ENCODE results near the gene BTBD9.
"Not testable (repeated sequence)": the region's sequence is repeated elsewhere in the genome, so short reads cannot be mapped to it uniquely, and the experiment has no call there.

The BTBD9 gene

DNA sequence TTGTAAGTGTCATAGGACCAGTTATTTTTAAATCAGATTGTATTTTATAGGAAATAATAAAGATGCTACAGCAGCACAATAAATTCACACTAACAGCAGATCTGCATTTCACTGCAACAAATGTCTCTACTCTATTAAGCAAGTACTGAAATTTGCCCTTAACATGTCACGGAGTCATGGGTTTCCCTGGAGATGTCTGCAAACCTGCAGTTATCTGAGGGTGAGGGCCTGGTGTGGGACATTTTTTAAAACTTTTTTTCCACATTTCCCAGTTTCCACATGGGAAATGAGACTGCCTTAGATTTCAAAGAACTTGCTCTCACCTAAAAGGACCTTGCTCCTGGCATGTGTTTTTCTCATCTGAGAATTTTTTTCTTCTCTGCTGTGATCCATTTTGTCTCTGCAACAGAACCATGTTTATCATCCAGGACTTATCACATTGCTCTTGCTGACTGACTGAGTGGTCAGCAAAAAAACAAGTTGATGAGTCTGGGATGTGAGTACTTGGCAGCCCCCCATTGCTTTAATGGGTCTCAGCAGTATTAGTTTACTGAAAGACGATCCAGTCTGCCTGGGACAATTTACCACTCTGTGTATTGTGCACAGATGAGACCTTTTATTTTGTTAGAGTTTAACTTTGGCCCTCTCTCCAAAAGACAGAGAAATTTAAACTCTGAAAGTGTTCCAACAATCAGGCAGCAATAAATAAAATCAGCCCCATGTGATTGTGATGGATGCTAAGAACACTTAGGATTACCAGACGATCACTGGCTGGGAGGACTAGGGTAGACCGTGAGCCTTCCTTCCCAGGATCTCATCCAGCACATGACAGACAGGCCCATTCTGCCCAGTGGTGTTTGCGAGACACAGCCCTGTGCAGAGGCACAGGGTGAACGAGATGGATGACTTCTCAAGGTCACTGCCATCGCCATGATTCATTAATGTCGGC is 268.8 kb downstream of the BTBD9 start:
- no peak for FAIRE-seq

DNA sequence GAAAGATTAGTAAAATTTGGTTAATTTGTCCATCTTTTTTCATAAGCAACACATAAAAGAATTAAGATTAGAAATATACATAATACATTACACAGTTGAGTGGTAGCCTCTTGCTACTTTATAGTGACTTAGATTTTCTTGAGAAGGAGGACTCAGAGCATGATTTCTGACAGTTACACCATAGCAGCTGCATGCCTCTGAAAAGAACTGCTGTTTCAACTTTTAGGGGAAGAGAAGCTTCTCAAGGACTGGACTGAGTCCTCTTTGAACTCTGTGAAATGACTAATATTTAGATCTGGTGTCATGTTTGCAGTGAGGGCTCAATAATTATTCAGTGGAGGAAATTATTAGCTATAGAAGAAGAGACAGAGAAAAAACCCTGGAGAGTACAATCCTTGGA is 272.5 kb downstream of the BTBD9 start:
- FAIRE-seq: no peak

DNA sequence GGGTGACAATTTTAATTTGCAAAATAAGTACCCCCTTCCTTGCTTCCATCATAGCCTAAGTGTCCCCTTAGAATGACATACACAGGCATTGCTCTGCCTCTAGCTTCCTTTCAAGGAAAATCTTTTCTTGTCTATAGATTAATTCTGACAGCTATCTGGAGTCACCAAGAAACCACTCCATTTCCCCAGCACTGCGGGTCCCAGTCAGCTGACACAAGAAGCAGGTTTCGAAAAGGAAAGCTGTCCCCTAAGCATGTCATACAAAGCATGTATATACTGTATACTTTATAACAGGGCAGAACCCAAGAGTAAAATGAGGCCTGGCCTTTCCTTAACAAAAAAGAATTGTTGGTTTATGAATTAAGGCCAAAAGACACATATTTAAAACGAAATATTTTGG is 273.5 kb downstream of the BTBD9 start:
- FAIRE-seq: no peak

- no peak for FAIRE-seq
These were observed 275.0 kb downstream of the BTBD9 start for GRCh38 chr6:38364775-38365174.

GRCh38 chr6:38364127-38364526 is 275.6 kb downstream of the BTBD9 start:
- FAIRE-seq: no peak

DNA sequence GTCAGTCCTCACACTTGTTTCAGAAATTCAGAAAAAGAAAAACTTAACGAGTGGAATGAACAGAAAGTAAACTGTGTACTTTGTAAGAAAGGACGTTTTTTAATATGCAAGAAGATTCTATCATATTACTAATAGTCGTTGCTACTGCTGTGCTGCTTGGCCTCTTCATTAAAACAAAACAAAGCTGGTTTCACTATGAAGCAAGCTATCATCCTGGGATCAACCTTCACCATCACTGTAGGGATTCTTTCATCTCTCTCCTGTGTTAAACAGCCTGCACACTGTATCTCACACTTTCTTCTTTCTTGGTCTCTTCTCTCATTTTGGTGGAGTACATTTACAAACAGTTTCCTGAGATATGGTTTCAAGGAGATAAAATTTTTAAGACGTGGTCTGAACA is 284.2 kb downstream of the BTBD9 start:
- no peak for FAIRE-seq

- FAIRE-seq: no peak
These were observed 284.8 kb downstream of the BTBD9 start for GRCh38 chr6:38354905-38355304.

GRCh38 chr6:38354037-38354381 is 285.7 kb downstream of the BTBD9 start:
- FAIRE-seq: no peak

- FAIRE-seq: no peak
These were observed 286.3 kb downstream of the BTBD9 start for GRCh38 chr6:38353310-38354036.

DNA sequence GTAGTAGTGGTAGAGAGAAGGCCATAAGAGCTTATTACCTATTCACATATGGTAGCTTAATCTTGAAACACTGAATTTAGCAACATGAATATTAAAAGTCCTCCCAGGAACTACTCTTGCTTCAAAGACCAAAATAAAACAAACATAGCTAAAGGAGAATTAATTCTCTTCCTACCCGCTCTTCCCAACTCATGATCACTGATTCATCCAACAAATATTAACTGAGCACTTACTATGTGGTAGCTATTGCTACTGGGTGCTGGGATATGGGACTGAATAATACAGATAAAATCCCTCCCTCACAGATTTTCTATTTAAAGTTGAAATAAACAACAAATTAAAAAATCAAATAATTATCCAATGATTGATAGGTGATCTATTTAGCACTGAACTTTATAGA is 287.1 kb downstream of the BTBD9 start:
- no peak for FAIRE-seq

- no peak for FAIRE-seq
These were observed 288.8 kb downstream of the BTBD9 start for GRCh38 chr6:38350942-38351341.

DNA sequence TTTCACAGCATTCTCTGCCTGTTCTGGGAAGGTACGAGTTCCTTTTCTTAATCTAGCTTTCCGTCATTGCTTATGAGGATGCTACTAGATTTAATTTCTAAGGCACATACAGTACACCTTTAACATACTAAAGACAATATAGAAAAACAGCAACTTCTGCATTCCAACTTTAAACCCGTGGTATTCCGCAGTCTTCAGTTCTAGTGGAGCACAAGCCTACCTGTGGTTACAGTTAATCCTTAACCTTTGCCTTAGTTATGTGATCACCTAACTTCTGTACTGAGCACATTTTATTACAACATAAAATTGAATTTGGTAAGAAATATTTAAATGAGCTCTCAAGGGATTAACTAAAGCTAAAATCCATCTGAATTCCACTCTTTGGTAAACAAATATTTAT is 289.5 kb downstream of the BTBD9 start:
- no peak for FAIRE-seq

DNA sequence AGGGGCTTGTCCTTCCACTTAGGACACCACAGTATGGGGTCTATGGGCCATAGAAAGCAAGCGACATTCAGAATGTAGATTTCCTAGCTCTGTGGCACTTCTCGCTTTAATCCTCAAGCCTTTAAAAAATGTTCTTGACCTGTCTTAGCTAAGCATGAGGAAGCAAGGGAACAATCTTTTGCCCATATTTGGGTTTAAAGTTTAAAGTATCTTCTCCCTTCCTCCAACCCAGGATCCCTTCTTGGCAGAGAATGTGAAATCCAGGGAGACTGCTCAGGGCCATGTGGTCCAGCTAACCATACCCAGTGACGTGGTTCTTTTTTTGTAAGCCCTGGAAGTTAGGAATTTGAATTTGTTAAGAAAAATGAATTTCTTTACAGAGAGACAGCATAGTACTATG is 289.9 kb downstream of the BTBD9 start:
- no peak for FAIRE-seq

GRCh38 chr6:38349221-38349620 is 290.5 kb downstream of the BTBD9 start:
- no peak for FAIRE-seq

GRCh38 chr6:38348371-38348770 is 291.4 kb downstream of the BTBD9 start:
- no peak for FAIRE-seq

DNA sequence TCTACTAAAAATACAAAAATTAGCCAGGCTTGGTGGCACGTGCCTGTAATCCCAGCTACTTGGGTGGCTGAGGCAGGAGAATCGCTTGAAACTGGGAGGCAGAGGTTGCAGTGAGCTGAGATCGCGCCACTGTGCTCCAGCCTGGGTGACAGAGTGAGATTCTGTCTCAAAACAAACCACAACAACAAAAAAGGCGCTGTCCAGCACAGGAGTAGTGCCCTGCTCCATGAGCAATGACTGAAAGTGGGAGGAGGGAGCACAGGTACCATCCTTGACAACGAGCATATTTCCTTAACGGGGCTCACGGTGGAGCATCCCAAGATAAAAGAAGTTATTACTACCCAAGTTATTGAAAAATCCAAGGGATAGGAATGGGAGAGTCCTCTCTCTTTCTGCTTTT is 291.9 kb downstream of the BTBD9 start:
- not testable (repeated sequence) for FAIRE-seq

- no peak for FAIRE-seq
These were observed 293.2 kb downstream of the BTBD9 start for GRCh38 chr6:38346291-38347079.

DNA sequence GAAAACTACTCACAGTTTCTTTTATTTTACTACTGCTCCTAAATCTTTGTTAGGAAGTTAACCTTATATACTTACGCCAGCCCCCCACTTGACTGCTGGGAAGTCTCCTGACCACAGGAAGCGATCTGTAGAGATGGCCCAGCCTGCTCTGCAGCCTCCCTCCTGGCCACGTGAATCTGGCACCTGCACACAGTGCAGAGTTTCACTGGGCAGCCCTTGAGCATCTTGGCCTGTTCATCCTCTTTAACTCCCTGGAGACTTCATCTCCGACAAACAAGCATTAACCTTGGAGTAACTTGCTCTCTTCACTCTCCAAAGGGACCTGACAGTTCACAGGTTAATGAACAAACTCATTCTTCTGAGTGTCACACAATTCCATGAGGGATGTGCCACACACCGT is 294.1 kb downstream of the BTBD9 start:
- FAIRE-seq: no peak

GRCh38 chr6:38341496-38341895 is 298.2 kb downstream of the BTBD9 start:
- FAIRE-seq: no peak

DNA sequence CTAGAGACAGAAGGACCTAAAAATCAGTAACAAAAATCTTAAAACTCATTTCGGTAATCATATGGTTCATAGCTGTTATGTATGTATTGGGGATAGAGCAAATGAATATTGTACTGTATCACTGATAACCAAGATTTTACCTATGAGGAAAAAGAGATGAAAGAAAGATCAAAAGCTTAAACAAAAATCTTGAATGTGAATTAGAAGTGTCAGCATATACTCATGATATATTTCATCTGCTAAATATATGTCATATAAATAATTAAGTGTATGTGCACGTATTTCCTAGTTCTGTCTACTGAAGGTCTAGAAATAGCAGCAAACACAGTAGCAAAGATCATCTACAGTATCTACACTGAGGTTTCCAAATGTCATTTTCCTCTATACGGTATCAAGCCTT is 299.8 kb downstream of the BTBD9 start:
- no peak for FAIRE-seq

- no peak for FAIRE-seq
These were observed 301.8 kb downstream of the BTBD9 start for GRCh38 chr6:38337819-38338465.

DNA sequence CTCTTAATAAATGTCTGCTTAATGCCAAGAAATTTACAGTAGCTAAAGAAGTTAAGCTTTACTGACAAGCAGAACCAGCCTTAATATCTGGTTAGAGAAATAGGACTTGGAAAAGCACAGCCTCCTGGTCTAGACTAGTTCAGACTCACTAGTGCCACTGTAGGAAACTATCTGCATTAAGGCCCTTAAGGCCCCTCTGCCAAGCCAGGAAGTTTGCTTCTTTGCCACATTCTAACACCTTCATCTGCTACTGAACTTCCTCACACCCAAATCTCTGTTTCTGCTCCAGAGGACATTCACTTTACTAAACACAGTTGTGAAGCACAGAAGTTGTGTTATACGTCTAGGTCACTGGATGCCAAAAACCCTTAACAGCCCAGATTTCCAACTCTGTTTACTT is 302.8 kb downstream of the BTBD9 start:
- FAIRE-seq: no peak

DNA sequence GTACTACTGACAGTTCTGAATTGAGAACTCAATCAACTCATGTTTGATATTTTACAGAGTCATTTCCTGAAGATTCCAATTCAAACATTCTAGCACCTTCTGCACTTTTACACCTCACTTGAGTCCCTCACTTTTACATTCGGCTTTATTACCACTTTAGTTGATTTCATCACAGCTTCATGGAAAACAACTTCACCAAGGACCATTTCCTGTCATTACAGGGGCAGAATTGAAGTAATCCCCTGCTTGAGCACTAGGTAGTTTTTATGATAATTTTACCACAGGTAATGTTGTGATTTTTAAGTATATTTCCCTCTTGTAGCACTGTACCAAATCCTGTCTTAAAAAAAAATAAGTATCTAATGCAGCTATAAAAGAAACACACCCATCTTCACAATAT is 312.9 kb downstream of the BTBD9 start:
- FAIRE-seq: no peak

Measured in G401.6 (cell line).